ENCODE measurements around the gene PCK2. TPM values are rescaled to one million over a fixed set of nuclear protein-coding genes. Genes with fewer than 3 reads are reported as not detected.

PCK2 gene
- total RNA-seq, 1 experiment from 2014 or later, result 16.8 TPM

DNA sequence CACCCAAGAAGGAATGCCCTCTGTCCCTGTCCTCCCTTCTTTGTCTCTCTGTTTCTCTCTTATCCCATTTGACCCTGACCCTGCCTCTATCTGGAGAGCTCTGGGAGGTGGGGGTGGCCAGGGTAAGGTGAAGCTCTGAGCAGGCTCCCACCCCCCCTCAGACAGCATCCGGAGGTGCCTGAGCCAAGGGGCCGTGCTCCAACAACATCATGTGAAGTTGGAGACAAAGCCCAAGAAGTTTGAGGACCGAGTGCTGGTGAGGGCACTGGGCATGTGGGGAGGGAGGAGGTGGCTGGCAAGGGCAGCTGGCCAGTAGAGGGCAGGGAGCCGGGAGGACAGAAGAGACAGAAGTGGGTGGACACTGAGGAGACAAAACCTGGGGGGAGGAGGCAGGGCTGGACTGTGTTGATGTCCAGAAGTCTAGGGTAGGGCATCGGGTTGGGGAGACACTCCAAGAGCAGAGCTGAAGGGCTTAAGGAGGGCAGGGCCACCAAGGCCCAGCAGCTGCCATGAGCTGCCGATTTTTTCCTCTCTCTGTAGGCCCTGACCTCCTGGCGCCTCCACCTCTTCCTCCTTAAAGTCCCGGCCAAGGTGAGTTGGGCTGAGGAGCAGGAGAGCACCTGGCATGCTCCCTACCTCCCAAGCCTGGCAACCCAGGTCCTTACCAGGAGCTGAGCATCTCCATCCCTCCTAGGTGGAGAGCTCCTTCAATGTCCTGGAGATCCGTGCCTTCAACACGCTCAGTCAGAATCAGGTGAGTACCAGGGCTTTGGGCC, 40.4 kb upstream of the PCK2 start:
- Histone ChIP-seq H3K4me3 (ENCODE audit: low read depth, low read length, poor library complexity, severe bottlenecking) (no peak overlapping the region), H3K27ac (ENCODE audit: low read depth, low read length, poor library complexity, severe bottlenecking) (no peak overlapping the region), H3K27me3 (replicated peaks; ENCODE audit: insufficient read depth, low read depth, low read length, poor library complexity) (peaks cover 11% of the 10 kb centered on the region), H3K9me3 (ENCODE audit: low read depth, low read length, poor library complexity, severe bottlenecking) (no peaks in the 10 kb centered on the region), H3K4me1 (ENCODE audit: insufficient read depth, low read length, poor library complexity, severe bottlenecking) (peaks cover 5% of the 10 kb centered on the region), H3K36me3 (ENCODE audit: insufficient read depth, low read length, poor library complexity, severe bottlenecking) (no peaks in the 10 kb centered on the region)
- CTCF ChIA-PET, result no interaction called here
- POLR2A ChIA-PET (ENCODE audit: low non-redundant PET), result no interaction called here
- BruUV-seq (replicated peaks), result no TSS peak
- intact Hi-C loops (cut with micrococcal nuclease; ENCODE audit: unreplicated experiment), result no loop called here
- TF ChIP-seq EZH2 (IDR thresholded peaks at IDR 0.05; ENCODE audit: borderline replicate concordance, low read depth, low read length, poor library complexity, severe bottlenecking), result no peak
- TF ChIP-seq, protein P1, sequence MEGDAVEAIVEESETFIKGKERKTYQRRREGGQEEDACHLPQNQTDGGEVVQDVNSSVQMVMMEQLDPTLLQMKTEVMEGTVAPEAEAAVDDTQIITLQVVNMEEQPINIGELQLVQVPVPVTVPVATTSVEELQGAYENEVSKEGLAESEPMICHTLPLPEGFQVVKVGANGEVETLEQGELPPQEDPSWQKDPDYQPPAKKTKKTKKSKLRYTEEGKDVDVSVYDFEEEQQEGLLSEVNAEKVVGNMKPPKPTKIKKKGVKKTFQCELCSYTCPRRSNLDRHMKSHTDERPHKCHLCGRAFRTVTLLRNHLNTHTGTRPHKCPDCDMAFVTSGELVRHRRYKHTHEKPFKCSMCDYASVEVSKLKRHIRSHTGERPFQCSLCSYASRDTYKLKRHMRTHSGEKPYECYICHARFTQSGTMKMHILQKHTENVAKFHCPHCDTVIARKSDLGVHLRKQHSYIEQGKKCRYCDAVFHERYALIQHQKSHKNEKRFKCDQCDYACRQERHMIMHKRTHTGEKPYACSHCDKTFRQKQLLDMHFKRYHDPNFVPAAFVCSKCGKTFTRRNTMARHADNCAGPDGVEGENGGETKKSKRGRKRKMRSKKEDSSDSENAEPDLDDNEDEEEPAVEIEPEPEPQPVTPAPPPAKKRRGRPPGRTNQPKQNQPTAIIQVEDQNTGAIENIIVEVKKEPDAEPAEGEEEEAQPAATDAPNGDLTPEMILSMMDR (conservative IDR thresholded peaks at IDR 0.05; ENCODE audit: low read depth, low read length), result no peak
- no peak for DNase-seq (ENCODE audit: low spot score)

DNA sequence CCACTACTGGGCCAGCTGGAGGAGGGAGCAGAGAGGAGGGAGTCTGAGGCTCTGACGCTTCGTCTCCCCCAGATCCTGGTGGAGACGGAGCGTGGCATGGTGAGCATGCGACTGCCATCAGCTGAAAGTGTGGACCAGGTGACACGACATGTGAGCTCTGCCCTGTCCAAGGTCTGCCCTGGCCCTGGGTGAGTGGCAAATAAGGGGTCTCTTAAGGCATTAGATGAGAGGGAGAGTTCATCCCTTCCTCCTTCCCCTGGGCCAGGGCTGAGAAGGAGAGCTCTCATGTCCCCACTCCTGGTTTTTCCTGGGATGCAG, 39.8 kb upstream of the PCK2 start:
- Histone ChIP-seq H3K4me3 (ENCODE audit: low read depth, low read length, poor library complexity, severe bottlenecking) (no peak overlapping the region), H3K36me3 (ENCODE audit: insufficient read depth, low read length, poor library complexity, severe bottlenecking) (no peaks in the 10 kb centered on the region), H3K4me1 (ENCODE audit: insufficient read depth, low read length, poor library complexity, severe bottlenecking) (peaks cover 5% of the 10 kb centered on the region), H3K27me3 (replicated peaks; ENCODE audit: insufficient read depth, low read depth, low read length, poor library complexity) (peaks cover 11% of the 10 kb centered on the region), H3K27ac (ENCODE audit: low read depth, low read length, poor library complexity, severe bottlenecking) (no peak overlapping the region), H3K9me3 (ENCODE audit: low read depth, low read length, poor library complexity, severe bottlenecking) (no peaks in the 10 kb centered on the region)
- intact Hi-C loops (cut with micrococcal nuclease; ENCODE audit: unreplicated experiment), result no loop called here
- TF ChIP-seq, protein P1 (conservative IDR thresholded peaks at IDR 0.05; ENCODE audit: low read depth, low read length), result no peak
- no peak for TF ChIP-seq EZH2 (IDR thresholded peaks at IDR 0.05; ENCODE audit: borderline replicate concordance, low read depth, low read length, poor library complexity, severe bottlenecking)
- no TSS peak for BruUV-seq (replicated peaks)
- CTCF ChIA-PET, result no interaction called here
- no peak for DNase-seq (ENCODE audit: low spot score)
- POLR2A ChIA-PET (ENCODE audit: low non-redundant PET), result no interaction called here

DNA sequence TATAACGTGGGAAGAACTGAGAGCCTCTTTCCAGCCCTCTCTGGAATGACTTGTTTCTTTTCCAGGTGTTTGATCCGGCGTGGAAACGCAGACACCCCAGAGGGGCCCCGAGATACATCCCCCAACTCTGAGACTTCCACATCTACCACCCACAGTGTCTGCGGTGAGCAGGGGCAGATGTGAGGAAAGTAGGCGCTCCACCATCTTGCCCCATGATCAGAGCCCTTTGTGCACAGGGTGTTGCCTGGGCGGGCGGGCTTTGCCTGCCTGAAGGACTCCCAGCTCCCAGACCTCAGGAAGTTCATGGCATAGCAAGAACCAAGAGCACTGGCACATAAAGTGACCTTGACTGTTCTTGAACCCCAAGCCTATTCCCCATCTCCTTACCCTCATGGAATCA, 39.5 kb upstream of the PCK2 start:
- Histone ChIP-seq H3K36me3 (ENCODE audit: insufficient read depth, low read length, poor library complexity, severe bottlenecking) (no peaks in the 10 kb centered on the region), H3K27me3 (replicated peaks; ENCODE audit: insufficient read depth, low read depth, low read length, poor library complexity) (peaks cover 11% of the 10 kb centered on the region), H3K4me3 (ENCODE audit: low read depth, low read length, poor library complexity, severe bottlenecking) (no peak overlapping the region), H3K27ac (ENCODE audit: low read depth, low read length, poor library complexity, severe bottlenecking) (no peak overlapping the region), H3K4me1 (ENCODE audit: insufficient read depth, low read length, poor library complexity, severe bottlenecking) (peaks cover 5% of the 10 kb centered on the region), H3K9me3 (ENCODE audit: low read depth, low read length, poor library complexity, severe bottlenecking) (no peaks in the 10 kb centered on the region)
- intact Hi-C loops (cut with micrococcal nuclease; ENCODE audit: unreplicated experiment), result loop anchor here (5.0 kb wide), 2 partner anchors 53 to 243 kb away; partner anchors contain the start of genes DHRS1 and NOP9
- TF ChIP-seq, protein P1 (conservative IDR thresholded peaks at IDR 0.05; ENCODE audit: low read depth, low read length), result no peak
- no peak for TF ChIP-seq EZH2 (IDR thresholded peaks at IDR 0.05; ENCODE audit: borderline replicate concordance, low read depth, low read length, poor library complexity, severe bottlenecking)
- BruUV-seq (replicated peaks), result no TSS peak
- DNase-seq (ENCODE audit: low spot score), result no peak
- CTCF ChIA-PET, result no interaction called here
- POLR2A ChIA-PET (ENCODE audit: low non-redundant PET), result no interaction called here

All from A673 (cell line).